ENCODE data around the gene VPS13C. TPM values are rescaled to one million over a fixed set of nuclear protein-coding genes. Genes with fewer than 3 reads are reported as not detected.

The VPS13C gene
- total RNA-seq, 1 donor: 117 TPM

DNA sequence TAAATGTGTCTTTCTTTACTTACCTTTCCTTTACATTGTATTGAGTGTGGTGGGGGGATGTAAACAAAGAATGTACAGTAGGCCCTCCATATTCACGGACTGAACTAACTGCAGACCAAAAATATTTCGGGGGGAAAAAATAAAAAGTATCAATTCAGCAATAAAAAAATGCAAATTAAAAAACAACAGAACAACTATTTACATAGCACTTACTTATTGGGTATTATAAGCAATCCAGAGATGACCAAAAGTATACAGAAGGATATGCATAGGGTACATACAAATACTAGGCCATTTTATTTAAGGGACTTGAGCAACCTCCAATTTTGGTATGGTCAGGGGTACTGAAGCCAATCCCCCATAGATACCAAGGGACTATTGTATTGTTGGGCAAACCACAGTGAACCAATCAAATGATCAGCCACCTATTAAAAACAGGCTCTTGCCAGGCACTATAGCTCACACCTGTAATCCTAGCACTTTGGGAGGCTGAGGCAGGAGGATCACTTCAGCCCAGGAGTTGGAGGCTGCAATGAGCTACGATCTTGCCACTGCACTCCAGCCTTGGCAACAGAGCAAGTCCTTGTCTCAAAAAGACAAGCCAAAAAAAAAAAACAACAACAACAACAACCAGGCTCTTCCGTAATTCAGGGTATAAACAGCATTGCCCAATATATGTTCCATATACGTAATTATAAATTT lies 1.8 kb downstream of the VPS13C start:
- H3K4me1 ChIP-seq (ENCODE audit: insufficient read depth, low read length): peaks cover 9% of the 10 kb centered on the region
- H3K79me2 ChIP-seq (ENCODE audit: insufficient read depth, low read length): peaks cover 64% of the 10 kb centered on the region
- H3K36me3 ChIP-seq (ENCODE audit: insufficient read depth, low read length): no peaks in the 10 kb centered on the region
- no peaks in the 10 kb centered on the region for H3K9me3 ChIP-seq (ENCODE audit: low read depth, low read length)
- no peak overlapping the region for H2AFZ ChIP-seq (ENCODE audit: low read length)
- H3K27me3 ChIP-seq (ENCODE audit: insufficient read depth, low read length): peaks cover 26% of the 10 kb centered on the region
- H4K20me1 ChIP-seq (ENCODE audit: insufficient read depth, low read length): peaks cover 17% of the 10 kb centered on the region
- TF ChIP-seq, protein P1, sequence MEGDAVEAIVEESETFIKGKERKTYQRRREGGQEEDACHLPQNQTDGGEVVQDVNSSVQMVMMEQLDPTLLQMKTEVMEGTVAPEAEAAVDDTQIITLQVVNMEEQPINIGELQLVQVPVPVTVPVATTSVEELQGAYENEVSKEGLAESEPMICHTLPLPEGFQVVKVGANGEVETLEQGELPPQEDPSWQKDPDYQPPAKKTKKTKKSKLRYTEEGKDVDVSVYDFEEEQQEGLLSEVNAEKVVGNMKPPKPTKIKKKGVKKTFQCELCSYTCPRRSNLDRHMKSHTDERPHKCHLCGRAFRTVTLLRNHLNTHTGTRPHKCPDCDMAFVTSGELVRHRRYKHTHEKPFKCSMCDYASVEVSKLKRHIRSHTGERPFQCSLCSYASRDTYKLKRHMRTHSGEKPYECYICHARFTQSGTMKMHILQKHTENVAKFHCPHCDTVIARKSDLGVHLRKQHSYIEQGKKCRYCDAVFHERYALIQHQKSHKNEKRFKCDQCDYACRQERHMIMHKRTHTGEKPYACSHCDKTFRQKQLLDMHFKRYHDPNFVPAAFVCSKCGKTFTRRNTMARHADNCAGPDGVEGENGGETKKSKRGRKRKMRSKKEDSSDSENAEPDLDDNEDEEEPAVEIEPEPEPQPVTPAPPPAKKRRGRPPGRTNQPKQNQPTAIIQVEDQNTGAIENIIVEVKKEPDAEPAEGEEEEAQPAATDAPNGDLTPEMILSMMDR (IDR thresholded peaks at IDR 0.05; ENCODE audit: extremely low read depth, low read depth, low read length): no peak
- peak overlapping the region; percentile 99 for H3K4me2 ChIP-seq (ENCODE audit: insufficient read depth, low read length)
- DNase-seq (ENCODE audit: insufficient read length, low spot score, missing footprints): no peak
- no peak overlapping the region for H3K4me3 ChIP-seq (ENCODE audit: insufficient read depth, low read length)
- H3K27ac ChIP-seq (ENCODE audit: low read depth, low read length): no peak overlapping the region

DNA sequence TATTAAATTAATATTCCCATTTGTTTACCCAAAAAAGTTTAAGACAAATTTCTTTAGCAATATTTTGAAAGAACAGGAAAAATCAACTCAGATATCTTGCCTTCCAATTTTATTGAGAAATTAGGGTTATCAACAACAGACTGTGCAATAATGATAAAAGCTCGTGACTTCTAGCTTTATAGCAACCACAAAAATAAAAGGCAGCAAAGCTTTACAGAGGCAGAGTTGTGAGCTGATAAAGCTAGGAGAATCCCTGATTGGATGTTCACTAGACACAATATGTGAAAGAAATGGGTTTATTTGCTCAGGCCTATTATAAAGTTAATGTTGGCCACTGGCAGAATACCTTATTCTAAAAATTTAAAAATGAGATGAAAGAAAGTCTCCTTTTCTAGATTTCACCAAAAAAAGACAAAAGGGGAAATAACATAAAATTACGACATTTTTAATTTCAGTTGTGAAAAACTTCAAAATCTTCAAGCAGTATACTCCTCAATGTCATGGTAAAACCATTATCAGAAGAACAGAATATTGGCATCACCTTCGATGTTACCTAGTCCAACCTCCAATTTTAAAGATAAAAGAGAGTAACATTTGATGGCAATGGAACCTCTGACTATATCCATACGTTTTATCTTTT lies 2.8 kb downstream of the VPS13C start:
- Histone ChIP-seq H3K79me2 (ENCODE audit: insufficient read depth, low read length) (peaks cover 74% of the 10 kb centered on the region), H3K9me3 (ENCODE audit: low read depth, low read length) (no peaks in the 10 kb centered on the region), H4K20me1 (ENCODE audit: insufficient read depth, low read length) (peaks cover 24% of the 10 kb centered on the region), H3K27me3 (ENCODE audit: insufficient read depth, low read length) (peaks cover 17% of the 10 kb centered on the region), H3K36me3 (ENCODE audit: insufficient read depth, low read length) (no peaks in the 10 kb centered on the region), H3K4me1 (ENCODE audit: insufficient read depth, low read length) (peaks cover 9% of the 10 kb centered on the region), H3K4me2 (ENCODE audit: insufficient read depth, low read length) (no peak overlapping the region), H3K27ac (ENCODE audit: low read depth, low read length) (no peak overlapping the region), H2AFZ (ENCODE audit: low read length) (no peak overlapping the region), H3K4me3 (ENCODE audit: insufficient read depth, low read length) (no peak overlapping the region)
- TF ChIP-seq, protein P1 (IDR thresholded peaks at IDR 0.05; ENCODE audit: extremely low read depth, low read depth, low read length): no peak
- no peak for DNase-seq (ENCODE audit: insufficient read length, low spot score, missing footprints)

DNA sequence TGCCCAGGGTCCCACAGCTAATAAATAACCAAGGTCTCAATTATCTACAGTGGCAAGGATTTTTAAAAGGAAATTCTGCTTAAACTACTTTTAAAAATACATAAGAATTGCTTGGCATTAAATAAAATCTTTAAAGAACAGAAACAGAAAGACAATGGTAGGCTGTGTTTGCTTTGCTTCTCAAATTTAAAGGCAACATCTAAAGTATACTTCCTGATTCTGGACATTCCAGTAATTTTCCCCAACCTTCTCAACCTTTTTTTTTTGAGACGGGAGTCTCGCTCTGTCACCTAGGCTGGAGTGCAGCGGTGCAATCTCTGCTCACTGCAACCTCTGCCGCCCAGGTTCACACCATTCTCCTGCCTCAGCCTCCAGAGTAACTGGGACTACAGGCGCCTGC lies 5.3 kb downstream of the VPS13C start:
- no peaks in the 10 kb centered on the region for H3K27me3 ChIP-seq (ENCODE audit: insufficient read depth, low read length)
- H3K27ac ChIP-seq (ENCODE audit: low read depth, low read length): no peak overlapping the region
- no peaks in the 10 kb centered on the region for H3K36me3 ChIP-seq (ENCODE audit: insufficient read depth, low read length)
- TF ChIP-seq, protein P1 (IDR thresholded peaks at IDR 0.05; ENCODE audit: extremely low read depth, low read depth, low read length): no peak
- no peak for DNase-seq (ENCODE audit: insufficient read length, low spot score, missing footprints)
- H3K4me2 ChIP-seq (ENCODE audit: insufficient read depth, low read length): no peak overlapping the region
- peaks cover 91% of the 10 kb centered on the region for H3K79me2 ChIP-seq (ENCODE audit: insufficient read depth, low read length)
- no peak overlapping the region for H3K4me3 ChIP-seq (ENCODE audit: insufficient read depth, low read length)
- H3K9me3 ChIP-seq (ENCODE audit: low read depth, low read length): no peaks in the 10 kb centered on the region
- H3K4me1 ChIP-seq (ENCODE audit: insufficient read depth, low read length): peaks cover 4% of the 10 kb centered on the region
- peaks cover 24% of the 10 kb centered on the region for H4K20me1 ChIP-seq (ENCODE audit: insufficient read depth, low read length)
- no peak overlapping the region for H2AFZ ChIP-seq (ENCODE audit: low read length)

DNA sequence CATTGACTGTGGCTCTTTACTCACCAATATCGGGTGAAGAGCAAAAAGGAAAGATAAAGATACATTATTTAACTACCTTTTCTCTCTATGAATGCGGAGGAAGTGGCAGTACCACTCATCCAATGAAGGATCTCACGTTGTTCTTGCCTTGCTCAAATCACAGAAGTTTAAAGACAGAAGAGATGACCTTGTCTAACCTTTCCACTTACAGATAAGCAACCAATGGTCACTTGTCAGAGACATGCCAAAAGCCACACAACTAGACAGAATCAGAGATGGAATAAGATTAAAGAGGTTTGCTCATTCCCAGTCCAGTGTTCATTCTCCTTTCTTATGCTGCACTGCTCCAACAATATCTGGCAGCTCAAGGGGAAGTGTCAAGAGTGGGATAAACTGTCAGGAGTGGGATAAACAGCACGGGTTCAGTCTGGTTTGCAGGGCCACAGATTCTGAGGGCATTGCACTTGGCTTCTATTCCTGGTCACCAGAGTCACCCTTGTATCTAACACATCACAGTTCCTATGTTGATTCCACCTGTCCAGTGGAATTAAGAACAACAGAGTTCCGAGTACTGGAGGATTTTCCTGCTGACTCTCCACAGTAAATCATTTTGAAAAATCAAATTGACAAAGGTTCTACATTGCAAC lies 6.7 kb downstream of the VPS13C start:
- Histone ChIP-seq H4K20me1 (ENCODE audit: insufficient read depth, low read length) (peaks cover 18% of the 10 kb centered on the region), H3K27ac (ENCODE audit: low read depth, low read length) (no peak overlapping the region)

More for the DNA sequence above, 6.7 kb downstream of the VPS13C start:
- Histone ChIP-seq H3K4me3 (ENCODE audit: insufficient read depth, low read length) (no peak overlapping the region), H3K9me3 (ENCODE audit: low read depth, low read length) (no peaks in the 10 kb centered on the region), H3K4me2 (ENCODE audit: insufficient read depth, low read length) (no peak overlapping the region), H2AFZ (ENCODE audit: low read length) (no peak overlapping the region), H3K79me2 (ENCODE audit: insufficient read depth, low read length) (peaks cover 79% of the 10 kb centered on the region), H3K4me1 (ENCODE audit: insufficient read depth, low read length) (no peaks in the 10 kb centered on the region), H3K36me3 (ENCODE audit: insufficient read depth, low read length) (no peaks in the 10 kb centered on the region), H3K27me3 (ENCODE audit: insufficient read depth, low read length) (no peaks in the 10 kb centered on the region)
- TF ChIP-seq, protein P1 (IDR thresholded peaks at IDR 0.05; ENCODE audit: extremely low read depth, low read depth, low read length): no peak
- no peak for DNase-seq (ENCODE audit: insufficient read length, low spot score, missing footprints)
